SU-DHL-6 (cell line): ENCODE measurements around the gene MR1.
"Not testable (repeated sequence)": the region's sequence is repeated elsewhere in the genome, so short reads cannot be mapped to it uniquely, and the experiment has no call there.

Experiments
- H2AFZ ChIP-seq: fragments of 200-600 bp; sonication (generic); 2 replicates; pipeline ENCODE4 v1.6.1; 2014; ENCODE audit warnings: low read depth, mild to moderate bottlenecking, moderate library complexity, mixed read lengths, antibody characterized with exemption, low read length; ENCODE audit not compliant: severe bottlenecking
- H3F3A ChIP-seq: fragments of 200-600 bp; shearing (Covaris generic); 2 replicates; pipeline ENCODE4 v1.6.0; 2016; ENCODE audit warnings: antibody characterized with exemption, mild to moderate bottlenecking; ENCODE audit not compliant: insufficient read depth
- H3K27ac ChIP-seq: fragments of 200-600 bp; sonication (generic); 2 replicates; pipeline ENCODE4 v1.5.1; 2016; ENCODE audit warnings: low read depth, mild to moderate bottlenecking, low read length, moderate library complexity, mixed read lengths
- H3K27me3 ChIP-seq: fragments of 200-600 bp; sonication (generic), shearing (Covaris generic); 2 replicates; pipeline ENCODE4 v1.6.0; 2014; ENCODE audit warnings: mild to moderate bottlenecking, low read length
- H3K36me3 ChIP-seq: fragments of 200-600 bp; sonication (generic); 2 replicates; pipeline ENCODE4 v1.6.1; 2014; ENCODE audit warnings: mild to moderate bottlenecking, low read length, mixed read lengths
- H3K4me2 ChIP-seq: fragments of 300-600, 200-600 bp; shearing (Covaris generic), sonication (generic); 2 replicates; pipeline ENCODE4 v1.6.0; 2014; ENCODE audit warnings: low read length, low read depth, mild to moderate bottlenecking; ENCODE audit not compliant: poor library complexity, severe bottlenecking
- H3K4me3 ChIP-seq: fragments of 200-600 bp; sonication (generic); 2 replicates; pipeline ENCODE4 v1.5.1; 2014; ENCODE audit warnings: antibody characterized with exemption, low read length, mild to moderate bottlenecking, mixed read lengths; ENCODE audit not compliant: insufficient read depth, poor library complexity, severe bottlenecking
- H3K79me2 ChIP-seq: fragments of 200-600 bp; sonication (generic); 2 replicates; pipeline ENCODE4 v1.6.1; 2014; ENCODE audit warnings: mild to moderate bottlenecking, low read length, moderate library complexity; ENCODE audit not compliant: insufficient read depth
- H3K9ac ChIP-seq: fragments of 200-600 bp; sonication (generic); 2 replicates; pipeline ENCODE4 v1.7.0; 2014; ENCODE audit warnings: mild to moderate bottlenecking, low read length
- H3K9me2 ChIP-seq: fragments of 200-600 bp; sonication (generic); replicated peaks from 2 replicates; pipeline ENCODE4 v1.6.1; 2014; ENCODE audit warnings: low read length; ENCODE audit not compliant: insufficient read depth
- H3K9me3 ChIP-seq: fragments of 200-600 bp; sonication (generic); 2 replicates; pipeline ENCODE4 v1.6.1; 2014; ENCODE audit warnings: low read length, mixed read lengths; ENCODE audit not compliant: insufficient read depth
- H4K20me1 ChIP-seq: fragments of 200-600 bp; sonication (generic); 2 replicates; pipeline ENCODE4 v1.6.1; 2014; ENCODE audit warnings: low read depth, mild to moderate bottlenecking, antibody characterized with exemption, low read length, moderate library complexity, mixed read lengths
- CTCF ChIP-seq: fragments of 200-600 bp; sonication (generic); IDR thresholded peaks from one replicate; pipeline ENCODE4 v1.5.1; 2017; ENCODE audit warnings: antibody characterized with exemption, mild to moderate bottlenecking, low read length, moderate library complexity; ENCODE audit not compliant: insufficient read depth, poor library complexity, severe bottlenecking
- EZH2phosphoT487 ChIP-seq: fragments of 200-600 bp; sonication (generic), shearing (Covaris generic); conservative IDR thresholded peaks from 2 replicates; pipeline ENCODE4 v1.6.1; 2018; ENCODE audit warnings: mild to moderate bottlenecking, antibody characterized with exemption, low read length, moderate library complexity, mixed read lengths

Gene MR1

GRCh38 chr1:181043025-181043888, 9.5 kb downstream of the MR1 start:
- H4K20me1 ChIP-seq: no peaks in the 10 kb centered on the region
- H3K4me2 ChIP-seq: no peak overlapping the region
- H3K9me3 ChIP-seq: no peaks in the 10 kb centered on the region
- TF ChIP-seq EZH2phosphoT487 (no peak), CTCF (no peak)
- H3F3A ChIP-seq: no peaks in the 10 kb centered on the region
- H3K4me3 ChIP-seq: no peak overlapping the region
- peaks cover 13% of the 10 kb centered on the region; the same call in 1 of the 2 replicates for H3K79me2 ChIP-seq
- no peaks in the 10 kb centered on the region for H3K27me3 ChIP-seq
- H3K27ac ChIP-seq: no peak overlapping the region
- H3K36me3 ChIP-seq: no peaks in the 10 kb centered on the region
- no peak overlapping the region for H2AFZ ChIP-seq
- no peak overlapping the region for H3K9ac ChIP-seq
- H3K9me2 ChIP-seq: no peaks in the 10 kb centered on the region

DNA sequence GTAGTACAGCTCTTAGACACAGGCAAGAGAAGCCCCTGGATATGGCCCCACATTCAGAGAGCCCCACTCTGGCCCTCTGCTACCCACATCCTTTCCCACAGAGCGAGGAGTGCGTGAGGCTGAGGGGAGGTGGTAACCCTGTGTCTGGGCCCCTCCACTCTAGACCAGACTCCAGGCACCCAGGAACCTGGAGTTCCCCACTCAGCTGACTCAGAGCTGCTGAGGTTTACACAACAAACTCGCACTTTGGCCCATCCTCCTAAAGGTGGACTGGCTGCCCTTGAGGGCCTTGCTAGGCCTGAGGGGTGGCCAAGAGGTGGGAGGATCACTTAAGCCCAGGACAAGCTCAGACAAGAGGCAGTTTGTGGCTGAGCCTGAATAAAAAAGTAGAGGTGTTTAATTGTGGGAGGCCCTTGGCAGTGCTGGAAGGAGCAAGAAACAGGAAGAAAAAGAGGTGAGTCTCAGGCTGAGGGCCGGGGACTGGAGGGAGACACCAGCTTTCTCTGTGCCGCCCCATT, 10.7 kb downstream of the MR1 start:
- Histone ChIP-seq H3K4me3 (no peak overlapping the region), H3K27ac (no peak overlapping the region), H3K27me3 (no peaks in the 10 kb centered on the region), H3F3A (no peaks in the 10 kb centered on the region), H3K9me3 (no peaks in the 10 kb centered on the region), H3K9ac (no peak overlapping the region), H3K9me2 (no peaks in the 10 kb centered on the region), H2AFZ (no peak overlapping the region), H3K36me3 (no peaks in the 10 kb centered on the region), H3K4me2 (no peak overlapping the region), H4K20me1 (no peaks in the 10 kb centered on the region), H3K79me2 (peaks cover 9% of the 10 kb centered on the region; the same call in 1 of the 2 replicates)
- TF ChIP-seq EZH2phosphoT487 (no peak), CTCF (no peak)

GRCh38 chr1:181045946-181046345, 12.2 kb downstream of the MR1 start:
- H3K27me3 ChIP-seq, H3K79me2 ChIP-seq, H2AFZ ChIP-seq, H3F3A ChIP-seq, H3K9ac ChIP-seq, H3K36me3 ChIP-seq, H3K4me3 ChIP-seq, H4K20me1 ChIP-seq, H3K27ac ChIP-seq, H3K4me2 ChIP-seq, H3K9me2 ChIP-seq, H3K9me3 ChIP-seq: not testable (repeated sequence)

DNA sequence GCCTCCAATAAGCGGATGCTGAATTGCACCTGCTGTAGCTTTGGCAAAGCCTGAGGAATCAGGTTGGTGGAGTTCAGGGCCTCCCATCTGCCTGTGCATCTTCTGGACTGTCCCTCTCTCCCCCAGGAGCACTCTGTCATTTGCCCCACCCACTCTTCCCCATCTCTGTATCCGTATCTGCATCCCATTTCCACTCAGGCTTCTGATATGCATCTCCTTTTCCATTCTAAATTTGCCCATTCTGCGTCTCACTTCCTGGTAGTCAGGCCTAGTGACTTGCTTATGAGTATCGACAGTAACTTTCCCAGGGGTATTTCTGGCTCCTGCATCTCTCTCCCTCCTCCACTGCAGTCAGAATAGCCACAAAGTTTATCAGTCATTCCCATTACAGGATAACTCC, 15.6 kb downstream of the MR1 start:
- no peak overlapping the region for H3K27ac ChIP-seq
- no peaks in the 10 kb centered on the region for H3K27me3 ChIP-seq
- TF ChIP-seq EZH2phosphoT487 (no peak), CTCF (no peak)
- no peaks in the 10 kb centered on the region for H3K9me3 ChIP-seq
- no peaks in the 10 kb centered on the region for H3K9me2 ChIP-seq
- H4K20me1 ChIP-seq: no peaks in the 10 kb centered on the region
- H3K36me3 ChIP-seq: no peaks in the 10 kb centered on the region
- H3K9ac ChIP-seq: no peak overlapping the region
- no peak overlapping the region for H2AFZ ChIP-seq
- H3K4me3 ChIP-seq: no peak overlapping the region
- H3F3A ChIP-seq: no peaks in the 10 kb centered on the region
- no peaks in the 10 kb centered on the region for H3K79me2 ChIP-seq
- H3K4me2 ChIP-seq: no peak overlapping the region
